ENCODE measurements around the gene RIF1. TPM values are rescaled to one million over a fixed set of nuclear protein-coding genes. Genes with fewer than 3 reads are reported as not detected.

RIF1 gene, protein sequence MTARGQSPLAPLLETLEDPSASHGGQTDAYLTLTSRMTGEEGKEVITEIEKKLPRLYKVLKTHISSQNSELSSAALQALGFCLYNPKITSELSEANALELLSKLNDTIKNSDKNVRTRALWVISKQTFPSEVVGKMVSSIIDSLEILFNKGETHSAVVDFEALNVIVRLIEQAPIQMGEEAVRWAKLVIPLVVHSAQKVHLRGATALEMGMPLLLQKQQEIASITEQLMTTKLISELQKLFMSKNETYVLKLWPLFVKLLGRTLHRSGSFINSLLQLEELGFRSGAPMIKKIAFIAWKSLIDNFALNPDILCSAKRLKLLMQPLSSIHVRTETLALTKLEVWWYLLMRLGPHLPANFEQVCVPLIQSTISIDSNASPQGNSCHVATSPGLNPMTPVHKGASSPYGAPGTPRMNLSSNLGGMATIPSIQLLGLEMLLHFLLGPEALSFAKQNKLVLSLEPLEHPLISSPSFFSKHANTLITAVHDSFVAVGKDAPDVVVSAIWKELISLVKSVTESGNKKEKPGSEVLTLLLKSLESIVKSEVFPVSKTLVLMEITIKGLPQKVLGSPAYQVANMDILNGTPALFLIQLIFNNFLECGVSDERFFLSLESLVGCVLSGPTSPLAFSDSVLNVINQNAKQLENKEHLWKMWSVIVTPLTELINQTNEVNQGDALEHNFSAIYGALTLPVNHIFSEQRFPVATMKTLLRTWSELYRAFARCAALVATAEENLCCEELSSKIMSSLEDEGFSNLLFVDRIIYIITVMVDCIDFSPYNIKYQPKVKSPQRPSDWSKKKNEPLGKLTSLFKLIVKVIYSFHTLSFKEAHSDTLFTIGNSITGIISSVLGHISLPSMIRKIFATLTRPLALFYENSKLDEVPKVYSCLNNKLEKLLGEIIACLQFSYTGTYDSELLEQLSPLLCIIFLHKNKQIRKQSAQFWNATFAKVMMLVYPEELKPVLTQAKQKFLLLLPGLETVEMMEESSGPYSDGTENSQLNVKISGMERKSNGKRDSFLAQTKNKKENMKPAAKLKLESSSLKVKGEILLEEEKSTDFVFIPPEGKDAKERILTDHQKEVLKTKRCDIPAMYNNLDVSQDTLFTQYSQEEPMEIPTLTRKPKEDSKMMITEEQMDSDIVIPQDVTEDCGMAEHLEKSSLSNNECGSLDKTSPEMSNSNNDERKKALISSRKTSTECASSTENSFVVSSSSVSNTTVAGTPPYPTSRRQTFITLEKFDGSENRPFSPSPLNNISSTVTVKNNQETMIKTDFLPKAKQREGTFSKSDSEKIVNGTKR (N-terminal part only)
- total RNA-seq (10 to 100 TPM; 17.5 to 35.0 (median 22.5) TPM), polyA plus RNA-seq (10 to 100 TPM in 1 of 3 donors, 1 to 10 TPM in 2; 3.7 to 11.2 (median 3.8) TPM)
- long read RNA-seq, donor 1, partial matches to known transcripts, result 3 of 9 reads
- long read RNA-seq, donor 1, other reads (novel, unspliced or antisense), result 6 of 9 reads
- long read RNA-seq, donor 2, partial matches to known transcripts, result 11 of 22 reads
- long read RNA-seq, donor 2, other reads (novel, unspliced or antisense), result 11 of 22 reads

DNA sequence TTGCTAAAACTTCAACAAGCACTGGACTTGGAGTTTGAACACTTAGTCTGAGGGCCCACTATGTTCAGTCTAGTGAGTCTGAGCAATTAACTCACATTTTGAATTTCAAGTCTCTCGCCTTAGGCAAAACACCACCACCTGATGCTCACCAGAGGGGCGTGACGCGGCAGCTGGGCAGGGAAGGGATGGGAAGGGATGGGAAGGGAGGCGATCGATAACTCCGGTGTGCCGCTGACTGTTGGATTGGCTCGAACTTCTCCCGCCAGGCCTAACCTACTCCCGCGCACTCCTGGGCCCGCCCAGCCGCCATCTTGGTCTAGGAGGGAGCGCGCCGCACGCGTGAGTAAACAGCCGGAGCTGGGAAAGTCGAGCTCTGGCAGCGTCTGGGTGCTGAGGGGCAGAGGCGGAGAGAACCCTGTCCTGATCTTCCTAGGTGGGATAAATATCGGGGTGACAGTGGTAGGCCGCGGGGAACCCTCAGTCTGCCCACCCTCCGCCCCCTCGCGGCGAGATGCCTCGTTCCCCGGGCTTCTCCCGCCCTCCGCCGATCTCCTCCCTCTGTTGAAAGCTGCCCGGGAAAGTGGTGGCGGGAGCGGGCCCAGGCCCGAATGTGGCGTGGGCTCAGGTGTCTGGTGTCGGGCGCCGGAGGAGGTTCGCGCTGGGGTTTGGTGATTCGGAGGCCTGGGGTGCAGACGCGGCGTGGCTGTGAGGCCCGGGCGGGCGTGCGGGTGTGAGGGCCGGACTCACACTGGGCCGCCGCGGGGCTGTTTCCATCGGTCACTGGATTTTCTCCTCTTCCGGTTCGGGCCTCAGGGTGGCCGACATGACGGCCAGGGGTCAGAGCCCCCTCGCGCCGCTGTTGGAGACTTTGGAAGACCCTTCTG, at the start of gene RIF1:
RIF1 (plus strand) TSS at position 302 of the 884 bp plus-strand sequence; CDS start at position 824, 522 bp downstream.
- peak; percentile 94 to 98 (median 98) for ATAC-seq

DNA sequence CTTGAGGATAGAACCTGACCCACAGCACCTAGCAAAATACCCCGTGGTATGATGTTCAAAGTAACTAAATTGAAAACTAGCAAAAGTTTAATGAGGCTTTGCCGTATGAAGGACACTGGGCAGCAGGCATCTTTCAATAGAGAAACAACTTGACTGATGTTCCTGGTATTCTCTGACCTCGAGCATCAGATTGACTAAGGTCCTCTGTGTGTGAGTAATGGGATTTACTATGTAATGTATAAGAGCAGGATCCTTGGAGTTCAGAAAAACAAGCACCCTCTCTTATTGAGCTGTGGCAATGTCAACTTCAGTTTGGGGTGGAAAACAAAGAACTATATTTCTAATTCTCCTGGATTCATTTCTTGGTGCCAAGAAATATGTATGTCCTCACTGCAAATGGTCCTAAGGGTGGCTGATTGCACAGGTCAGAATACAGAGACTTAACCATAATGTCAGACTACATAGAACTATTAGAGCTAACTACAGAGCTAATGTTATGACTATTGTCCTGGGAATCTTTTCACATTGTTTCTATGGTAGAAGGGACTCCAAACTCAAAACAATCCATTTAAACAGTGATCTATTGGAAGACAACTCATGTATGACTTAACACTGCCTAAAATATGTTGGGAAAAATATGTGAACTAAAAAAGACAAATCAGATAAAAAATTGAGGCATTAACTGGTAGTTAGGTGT, 47.9 kb upstream of the RIF1 start:
- DNase-seq, result no peak
- H3K27ac ChIP-seq, result no peak overlapping the region
- 73 to 88% (median 83%) methylated on average over 3 of the region's 3 CpGs for WGBS, 3 donors

More for the DNA sequence above, at the start of gene RIF1:
- WGBS, 3 donors, result 0 to 1% (median 1%) methylated on average over 53 to 65 of the region's 65 CpGs
- Histone ChIP-seq H3K27ac (peak within 1 kb of the TSS; percentile 92), H3K36me3 (ENCODE audit: insufficient read depth in 1 of 2, low read depth in 1 of 2) (peaks cover 0 to 36% of the 10 kb centered on the region in 2 donors), H3K4me3 (peak within 1 kb of the TSS; percentile 89), H3K9me3 (no peaks in the 10 kb centered on the region), H3K27me3 (ENCODE audit: insufficient read depth in 3 of 3, low read length in 2 of 3) (no peaks in the 10 kb centered on the region), H3K4me1 (no peaks in the 10 kb centered on the region)
- intact Hi-C loops (cut with DNase I), result loop anchor here in 1 of 2 donors (5.0 kb wide), 1 partner anchor 148 kb away; the partner anchor contains the start of gene RBM43
- DNase-seq, result peak; percentile 90 to 94
- TF ChIP-seq, protein P1, sequence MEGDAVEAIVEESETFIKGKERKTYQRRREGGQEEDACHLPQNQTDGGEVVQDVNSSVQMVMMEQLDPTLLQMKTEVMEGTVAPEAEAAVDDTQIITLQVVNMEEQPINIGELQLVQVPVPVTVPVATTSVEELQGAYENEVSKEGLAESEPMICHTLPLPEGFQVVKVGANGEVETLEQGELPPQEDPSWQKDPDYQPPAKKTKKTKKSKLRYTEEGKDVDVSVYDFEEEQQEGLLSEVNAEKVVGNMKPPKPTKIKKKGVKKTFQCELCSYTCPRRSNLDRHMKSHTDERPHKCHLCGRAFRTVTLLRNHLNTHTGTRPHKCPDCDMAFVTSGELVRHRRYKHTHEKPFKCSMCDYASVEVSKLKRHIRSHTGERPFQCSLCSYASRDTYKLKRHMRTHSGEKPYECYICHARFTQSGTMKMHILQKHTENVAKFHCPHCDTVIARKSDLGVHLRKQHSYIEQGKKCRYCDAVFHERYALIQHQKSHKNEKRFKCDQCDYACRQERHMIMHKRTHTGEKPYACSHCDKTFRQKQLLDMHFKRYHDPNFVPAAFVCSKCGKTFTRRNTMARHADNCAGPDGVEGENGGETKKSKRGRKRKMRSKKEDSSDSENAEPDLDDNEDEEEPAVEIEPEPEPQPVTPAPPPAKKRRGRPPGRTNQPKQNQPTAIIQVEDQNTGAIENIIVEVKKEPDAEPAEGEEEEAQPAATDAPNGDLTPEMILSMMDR (IDR thresholded peaks at IDR 0.05), result peak; percentile 70

DNA sequence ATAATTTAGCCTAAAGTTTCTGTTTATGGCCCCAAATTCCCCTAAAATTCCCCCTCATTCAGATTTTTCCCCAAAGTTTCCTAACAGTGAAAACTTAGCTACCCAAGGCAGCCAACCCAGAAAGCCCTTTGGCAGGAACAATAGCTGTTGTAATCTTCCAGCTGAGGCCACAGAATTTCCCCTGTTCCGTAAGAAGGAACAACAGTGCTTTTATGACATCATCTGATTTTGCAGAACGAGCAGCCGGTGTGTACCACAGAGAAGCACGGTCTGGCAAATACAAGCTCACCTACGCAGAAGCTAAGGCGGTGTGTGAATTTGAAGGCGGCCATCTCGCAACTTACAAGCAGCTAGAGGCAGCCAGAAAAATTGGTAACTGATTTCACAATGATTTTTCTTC, 46.0 kb upstream of the RIF1 start:
- Histone ChIP-seq H3K36me3 (ENCODE audit: insufficient read depth in 1 of 2, low read depth in 1 of 2) (no peaks in the 10 kb centered on the region), H3K9me3 (peaks cover 3% of the 10 kb centered on the region), H3K4me3 (no peak overlapping the region), H3K27ac (no peak overlapping the region), H3K27me3 (ENCODE audit: insufficient read depth in 3 of 3, low read length in 2 of 3) (no peaks in the 10 kb centered on the region), H3K4me1 (no peaks in the 10 kb centered on the region)
- ATAC-seq (peak in 2 of 4 donors; percentile 39 to 73), DNase-seq (peak in 1 of 2 donors; percentile 75)
- intact Hi-C loops (cut with DNase I), result no loop called here
- TF ChIP-seq, protein P1 (IDR thresholded peaks at IDR 0.05), result no peak
- WGBS, 3 donors, result 42 to 48% (median 45%) methylated on average over 8 of the region's 8 CpGs

More for the DNA sequence above, 47.9 kb upstream of the RIF1 start:
- TF ChIP-seq, protein P1 (IDR thresholded peaks at IDR 0.05), result no peak
- Histone ChIP-seq H3K36me3 (ENCODE audit: insufficient read depth in 1 of 2, low read depth in 1 of 2) (no peaks in the 10 kb centered on the region), H3K9me3 (no peaks in the 10 kb centered on the region), H3K4me1 (no peaks in the 10 kb centered on the region), H3K4me3 (no peak overlapping the region), H3K27me3 (ENCODE audit: insufficient read depth in 3 of 3, low read length in 2 of 3) (no peaks in the 10 kb centered on the region)
- ATAC-seq, result no peak
- intact Hi-C loops (cut with DNase I), result no loop called here
